Ascending aorta (tissue), 2 donors: ENCODE results near the gene KRT28. TPM values are rescaled to one million over a fixed set of nuclear protein-coding genes. Genes with fewer than 3 reads are reported as not detected.
"Not testable (repeated sequence)": the region's sequence is repeated elsewhere in the genome, so short reads cannot be mapped to it uniquely, and the experiment has no call there.

Experiments
- DNase-seq, 2 donors: peaks; one replicate each; pipeline ENCODE4 v3.0.0-alpha.2; 2019; ENCODE audit warnings: low spot score in 2 of 2
- H3K27ac ChIP-seq, 2 donors: fragments of 200-600 bp; sonication (generic); one replicate each; pipeline ENCODE4 v1.5.1; 2016 to 2017; ENCODE audit warnings: mild to moderate bottlenecking in 1 of 2
- H3K27me3 ChIP-seq: fragments of 200-600 bp; sonication (generic); one replicate; pipeline ENCODE4 v1.5.1; 2017
- H3K36me3 ChIP-seq, 2 donors: fragments of 200-600 bp; sonication (generic); one replicate each; pipeline ENCODE4 v1.5.1; 2016
- H3K4me1 ChIP-seq, 2 donors: fragments of 200-600 bp; sonication (generic); one replicate each; pipeline ENCODE4 v1.5.1; 2016 to 2017; ENCODE audit warnings: mild to moderate bottlenecking in 1 of 2
- H3K4me3 ChIP-seq, 2 donors: fragments of 200-600 bp; sonication (generic); one replicate each; pipeline ENCODE4 v1.5.1; 2016 to 2017; ENCODE audit warnings: mild to moderate bottlenecking in 1 of 2
- H3K9me3 ChIP-seq, 2 donors: fragments of 200-600 bp; sonication (generic); one replicate each; pipeline ENCODE4 v1.5.1; 2016
- CTCF ChIP-seq, 3 experiments: fragments of 200-600 bp in 2 of 3; fragments of 450-650 bp in 1 of 3; sonication (generic) in 2 of 3; IDR thresholded peaks; one replicate each; pipeline ENCODE4 v1.5.1; 2016 to 2019; ENCODE audit warnings: antibody characterized with exemption in 3 of 3, mild to moderate bottlenecking in 1 of 3, moderate library complexity in 1 of 3
- intact Hi-C: fragments of 100-400 bp; cut with DNase I; formaldehyde crosslinking; loops from one replicate; pipeline ENCODE4 v1.15.1; 2023
- total RNA-seq: library from RNA; depleted of rRNA; stranded (reverse); fragments of >200 nt; gene quantifications from one replicate; pipeline ENCODE4 v1.1.0, GENCODE V29; 2016

Gene KRT28
- total RNA-seq, 1 donor from 2014 or later: not detected

GRCh38 chr17:40751065-40751464 is 48.7 kb downstream of the KRT28 start:
- TF ChIP-seq CTCF (IDR thresholded peaks at IDR 0.05): no peak
- Histone ChIP-seq H3K36me3 (no peaks in the 10 kb centered on the region), H3K27ac (no peak overlapping the region), H3K27me3 (no peaks in the 10 kb centered on the region), H3K4me1 (no peaks in the 10 kb centered on the region), H3K9me3 (no peaks in the 10 kb centered on the region), H3K4me3 (no peak overlapping the region)
- no peak for DNase-seq
- intact Hi-C loops: no loop called here

- H3K4me1 ChIP-seq: no peaks in the 10 kb centered on the region
- no peaks in the 10 kb centered on the region for H3K9me3 ChIP-seq
- no peaks in the 10 kb centered on the region for H3K36me3 ChIP-seq
- no peaks in the 10 kb centered on the region for H3K27me3 ChIP-seq
- H3K27ac ChIP-seq: no peak overlapping the region
- TF ChIP-seq CTCF (IDR thresholded peaks at IDR 0.05): no peak
- intact Hi-C loops: no loop called here
- no peak for DNase-seq
- no peak overlapping the region for H3K4me3 ChIP-seq
Measured at GRCh38 chr17:40750391-40750790, 49.4 kb downstream of the KRT28 start.

GRCh38 chr17:40748666-40749065 is 51.1 kb downstream of the KRT28 start:
- H3K4me1 ChIP-seq, H3K9me3 ChIP-seq, H3K27ac ChIP-seq, H3K36me3 ChIP-seq, H3K27me3 ChIP-seq, DNase-seq, H3K4me3 ChIP-seq, intact Hi-C loops: not testable (repeated sequence)

Other genes with a start within 250 kb of the KRT28 start
- gene CCR7, start 234.5 kb downstream of the KRT28 start, total RNA-seq: not detected
- gene SMARCE1, start 152.1 kb downstream of the KRT28 start, total RNA-seq: 147 TPM
- 3.4 TPM for gene KRT222, start 134.8 kb downstream of the KRT28 start, total RNA-seq
- gene KRT24, start 96.2 kb downstream of the KRT28 start, total RNA-seq: not detected
- gene KRT25, start 44.6 kb downstream of the KRT28 start, total RNA-seq: not detected
- not detected for gene KRT26, start 27.8 kb downstream of the KRT28 start, total RNA-seq
- not detected for gene KRT27, start 17.4 kb downstream of the KRT28 start, total RNA-seq
- gene KRT10, start 22.7 kb upstream of the KRT28 start, total RNA-seq: 0.85 TPM
- not detected for gene KRT12, start 67.3 kb upstream of the KRT28 start, total RNA-seq
- not detected for gene KRT20, start 85.3 kb upstream of the KRT28 start, total RNA-seq
- not detected for gene KRT23, start 137.7 kb upstream of the KRT28 start, total RNA-seq
- gene KRT39, start 167.0 kb upstream of the KRT28 start, total RNA-seq: not detected
- gene KRT40, start 184.4 kb upstream of the KRT28 start, total RNA-seq: not detected
- not detected for gene KRTAP3-3, start 194.2 kb upstream of the KRT28 start, total RNA-seq
- not detected for gene KRTAP3-2, start 199.9 kb upstream of the KRT28 start, total RNA-seq
- not detected for gene KRTAP3-1, start 209.2 kb upstream of the KRT28 start, total RNA-seq
- not detected for gene KRTAP1-5, start 227.2 kb upstream of the KRT28 start, total RNA-seq
- not detected for gene KRTAP1-4, start 230.2 kb upstream of the KRT28 start, total RNA-seq
- gene KRTAP1-3, start 234.9 kb upstream of the KRT28 start, total RNA-seq: not detected
- not detected for gene KRTAP1-1, start 241.5 kb upstream of the KRT28 start, total RNA-seq
- not detected for gene KRTAP2-1, start 247.4 kb upstream of the KRT28 start, total RNA-seq